SKM-1 (cell line): Measurements from ENCODE around the gene ANLN.
"Not testable (repeated sequence)": the region's sequence is repeated elsewhere in the genome, so short reads cannot be mapped to it uniquely, and the experiment has no call there.

ENCODE experiments used
- DNase-seq: peaks from one replicate; lab custom pipeline; 2025; ENCODE audit not compliant: unreplicated experiment; lab: John Stamatoyannopoulos, UW

Gene ANLN

DNA sequence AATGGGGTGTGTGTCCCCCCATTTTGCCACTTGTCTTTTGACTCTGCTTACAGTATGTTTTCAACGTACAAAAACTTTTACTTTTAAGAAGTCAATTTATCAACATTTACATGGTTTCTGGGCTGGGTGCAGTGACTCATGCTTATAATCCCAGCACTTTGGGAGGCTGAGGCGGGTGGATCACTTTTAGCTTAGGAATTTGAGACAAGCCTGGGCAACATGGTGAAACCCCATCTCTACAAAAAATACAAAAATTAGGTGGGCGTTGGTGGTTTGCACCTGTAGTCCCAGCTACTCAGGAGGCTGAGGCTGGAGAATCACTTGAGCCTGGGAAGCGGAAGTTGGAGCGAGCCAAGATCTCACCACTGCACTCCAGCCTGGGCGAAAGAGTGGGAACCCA is 107.5 kb downstream of the ANLN start:
- DNase-seq: not testable (repeated sequence)

GRCh38 chr7:36497775-36498174 is 108.1 kb downstream of the ANLN start:
- DNase-seq: no peak
